CD4-positive, alpha-beta T cell treated with Interleukin-15 for 1 hour (primary cell): ENCODE measurements around the gene STX16.
"Not testable (repeated sequence)": the region's sequence is repeated elsewhere in the genome, so short reads cannot be mapped to it uniquely, and the experiment has no call there.

Experiments used
- DNase-seq: peaks from one replicate; pipeline ENCODE4 v3.0.0-alpha.2; 2020

The STX16 gene

DNA sequence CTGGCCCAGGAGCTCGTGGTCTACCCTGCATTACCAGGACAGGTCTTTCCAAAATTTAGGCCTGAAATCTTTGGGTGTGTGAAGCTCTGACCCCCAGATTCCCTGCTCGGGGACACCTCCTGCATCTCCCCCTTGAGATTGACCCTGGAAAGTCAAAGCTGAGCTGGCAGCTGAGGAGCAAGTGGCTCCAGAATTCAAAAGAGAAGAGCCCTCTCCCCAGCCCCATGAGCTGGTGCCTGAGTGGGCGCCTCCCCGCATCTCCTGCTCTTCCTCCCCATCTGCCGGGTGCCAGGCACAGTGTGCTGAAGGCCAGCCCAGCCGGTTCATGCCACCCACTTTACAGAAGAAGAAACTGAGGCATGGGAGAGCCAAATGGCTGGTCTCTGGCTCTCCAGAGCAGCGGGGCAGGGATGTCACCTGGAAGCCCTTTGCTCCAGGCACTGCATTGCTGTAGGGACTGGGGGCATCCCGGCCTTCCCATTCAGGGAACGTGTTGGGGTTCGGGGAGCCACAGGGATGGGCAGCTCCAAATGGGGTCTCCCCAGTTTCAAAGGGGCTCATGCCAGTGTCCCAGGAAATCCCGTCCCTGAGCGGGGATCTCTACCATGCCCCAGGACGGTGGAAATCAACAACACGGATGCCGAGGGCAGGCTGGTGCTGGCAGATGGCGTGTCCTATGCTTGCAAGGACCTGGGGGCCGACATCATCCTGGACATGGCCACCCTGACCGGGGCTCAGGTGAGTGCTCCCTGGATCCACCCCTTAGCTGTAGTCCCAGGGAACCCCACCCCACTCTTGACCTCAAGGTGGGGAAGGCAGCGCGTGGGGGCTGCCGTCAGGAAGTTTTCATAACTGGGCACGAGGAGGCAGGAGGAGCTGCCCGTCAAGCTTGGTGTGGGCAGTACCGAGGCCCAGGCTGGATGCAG is 62.0 kb downstream of the STX16 start:
- DNase-seq: no peak

DNA sequence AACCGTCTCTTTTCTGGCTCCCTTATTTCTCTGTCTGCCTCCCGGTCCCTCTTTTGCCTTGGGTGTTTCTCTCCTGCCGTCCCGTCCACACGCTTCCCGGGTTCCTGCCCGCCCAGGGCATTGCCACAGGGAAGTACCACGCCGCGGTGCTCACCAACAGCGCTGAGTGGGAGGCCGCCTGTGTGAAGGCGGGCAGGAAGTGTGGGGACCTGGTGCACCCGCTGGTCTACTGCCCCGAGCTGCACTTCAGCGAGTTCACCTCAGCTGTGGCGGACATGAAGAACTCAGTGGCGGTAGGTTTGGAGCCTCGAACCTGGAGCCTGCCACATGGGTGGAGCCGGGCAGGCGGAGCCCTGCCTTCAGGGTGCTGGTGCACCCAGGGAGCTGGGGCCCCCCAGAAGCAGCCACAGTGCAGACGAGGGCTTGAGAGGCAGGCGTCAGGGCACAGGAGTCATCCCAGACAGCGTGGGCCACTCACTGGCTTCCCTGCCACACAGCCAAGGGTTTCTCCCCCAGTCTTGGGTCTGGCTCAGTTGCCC is 62.8 kb downstream of the STX16 start:
- DNase-seq: no peak

DNA sequence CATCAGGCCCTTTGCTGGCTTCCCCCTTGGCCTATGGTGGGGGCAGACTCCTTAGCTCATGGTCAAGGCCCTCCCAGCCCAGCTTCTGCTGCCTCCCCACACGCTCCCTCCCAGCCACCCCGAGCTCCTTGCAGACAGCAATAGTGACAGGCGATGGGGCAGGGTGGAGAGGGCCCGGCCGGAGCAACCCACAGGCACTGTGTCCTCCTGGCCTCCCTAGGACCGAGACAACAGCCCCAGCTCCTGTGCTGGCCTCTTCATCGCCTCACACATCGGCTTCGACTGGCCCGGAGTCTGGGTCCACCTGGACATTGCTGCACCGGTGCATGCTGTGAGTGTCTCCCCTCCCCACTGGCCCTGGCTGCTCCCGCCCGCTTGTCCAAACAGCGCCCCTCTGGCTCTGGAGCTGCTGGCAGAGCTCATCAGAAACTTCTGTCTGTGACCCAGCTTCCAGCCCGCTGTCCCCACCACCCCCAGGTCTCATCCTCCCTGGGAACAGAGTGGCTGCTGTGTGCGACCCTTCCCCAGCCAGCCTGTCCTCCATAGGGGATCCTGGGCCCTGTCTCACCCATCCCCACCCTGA is 63.3 kb downstream of the STX16 start:
- no peak for DNase-seq

DNA sequence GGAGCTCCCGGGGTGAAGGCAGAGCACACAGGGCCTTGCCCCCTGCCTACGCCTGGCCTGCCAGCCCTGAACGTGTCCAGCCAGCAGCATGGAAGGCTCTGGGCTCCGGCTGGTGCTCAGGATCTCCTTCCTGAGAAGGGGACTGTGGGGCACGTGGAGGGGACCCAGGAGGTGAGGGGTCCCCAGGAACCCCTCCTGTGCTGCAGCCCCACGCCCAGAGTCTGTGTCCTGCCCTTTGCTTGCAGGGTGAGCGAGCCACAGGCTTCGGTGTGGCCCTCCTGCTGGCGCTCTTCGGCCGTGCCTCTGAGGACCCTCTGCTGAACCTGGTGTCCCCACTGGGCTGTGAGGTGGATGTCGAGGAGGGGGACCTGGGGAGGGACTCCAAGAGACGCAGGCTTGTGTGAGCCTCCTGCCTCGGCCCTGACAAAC is 63.9 kb downstream of the STX16 start:
- no peak for DNase-seq

DNA sequence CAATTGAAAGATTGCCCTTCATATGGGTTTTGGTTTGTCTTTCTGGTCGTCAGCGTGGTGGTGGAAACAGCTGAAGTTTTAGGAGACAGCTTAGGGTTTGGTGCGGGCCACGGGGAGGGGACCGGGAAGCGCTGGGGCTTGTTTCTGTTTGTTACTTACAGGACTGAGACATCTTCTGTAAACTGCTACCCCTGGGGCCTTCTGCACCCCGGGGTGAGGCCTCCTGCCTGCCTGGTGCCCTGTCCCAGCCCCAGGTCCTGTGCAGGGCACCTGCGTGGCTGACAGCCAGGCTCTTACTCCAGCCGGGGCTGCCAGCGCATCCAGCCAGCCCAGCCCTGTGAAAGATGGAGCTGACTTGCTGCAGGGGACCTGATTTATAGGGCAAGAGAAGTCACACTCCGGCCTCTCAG is 64.3 kb downstream of the STX16 start:
- no peak for DNase-seq

DNA sequence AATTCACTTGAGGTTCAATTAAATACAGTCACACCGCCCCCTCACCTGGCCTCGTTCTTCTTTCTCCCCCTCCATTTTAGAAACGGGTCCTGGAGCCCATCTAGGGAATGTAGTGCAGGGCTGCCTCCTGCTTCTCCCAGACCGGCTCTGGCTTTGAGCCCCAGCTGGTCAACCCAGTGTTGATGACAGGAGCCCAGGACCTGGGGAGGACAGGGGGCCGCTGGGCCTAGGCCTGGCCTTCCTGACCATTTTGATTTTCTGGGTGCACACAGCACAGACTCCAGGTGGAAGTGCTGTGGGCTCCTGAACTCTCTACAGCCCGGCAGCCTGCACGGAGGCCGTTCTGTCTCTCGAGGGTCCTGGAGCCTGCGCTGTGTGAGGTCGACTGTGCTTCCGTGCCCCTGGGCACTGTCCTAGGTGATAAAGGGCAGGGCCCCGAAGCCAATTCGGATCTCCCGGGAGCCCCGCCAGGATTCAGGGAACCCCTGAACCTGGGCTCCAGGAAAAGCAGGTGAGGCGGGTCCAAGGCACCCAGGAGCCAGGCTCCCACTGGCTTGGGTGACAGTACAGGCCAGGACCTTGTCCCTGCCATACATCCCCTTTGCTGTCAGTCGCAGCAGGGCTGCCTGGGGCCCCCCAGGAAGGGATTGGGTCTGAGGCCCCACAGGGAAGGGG is 64.9 kb downstream of the STX16 start:
- no peak for DNase-seq

DNA sequence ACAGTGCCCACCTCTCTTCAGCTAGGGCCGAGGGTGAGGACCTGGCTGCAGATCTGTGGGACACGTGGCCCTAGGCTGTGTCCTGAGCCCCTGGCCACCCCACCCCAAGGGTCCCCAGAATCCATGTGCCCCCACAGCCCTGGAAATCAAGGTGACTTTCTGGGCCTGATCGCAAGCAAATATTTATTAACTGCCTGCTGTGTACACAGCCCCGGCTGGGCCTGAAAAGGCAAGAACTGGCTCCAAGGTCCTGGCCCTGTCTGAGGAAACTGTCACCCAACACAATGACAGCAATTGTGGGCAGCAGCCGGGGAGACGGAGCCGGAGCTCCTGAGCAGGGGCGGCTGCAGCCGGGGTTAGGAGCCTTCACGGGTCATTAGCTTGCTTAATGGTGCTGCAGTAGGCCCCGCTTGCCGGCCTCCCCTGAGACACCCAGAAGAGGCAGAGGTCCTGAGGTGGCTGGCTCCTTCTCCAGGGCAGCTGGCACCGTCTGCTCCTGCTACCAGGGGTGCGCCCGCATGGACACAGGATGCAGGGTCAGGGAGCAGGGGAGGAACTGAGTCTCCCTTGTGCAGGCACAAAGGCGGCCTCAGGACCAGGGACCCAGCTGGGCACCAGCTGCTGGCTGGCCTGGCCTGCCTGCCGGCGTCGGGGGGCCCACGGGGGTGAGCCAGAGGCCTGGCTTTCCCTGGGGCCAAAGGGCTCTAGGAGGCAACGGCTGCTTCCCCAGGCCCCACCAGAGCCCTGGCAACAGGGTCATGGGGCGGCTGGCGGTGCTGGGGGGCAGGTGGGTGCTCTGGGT is 65.6 kb downstream of the STX16 start:
- no peak for DNase-seq

DNA sequence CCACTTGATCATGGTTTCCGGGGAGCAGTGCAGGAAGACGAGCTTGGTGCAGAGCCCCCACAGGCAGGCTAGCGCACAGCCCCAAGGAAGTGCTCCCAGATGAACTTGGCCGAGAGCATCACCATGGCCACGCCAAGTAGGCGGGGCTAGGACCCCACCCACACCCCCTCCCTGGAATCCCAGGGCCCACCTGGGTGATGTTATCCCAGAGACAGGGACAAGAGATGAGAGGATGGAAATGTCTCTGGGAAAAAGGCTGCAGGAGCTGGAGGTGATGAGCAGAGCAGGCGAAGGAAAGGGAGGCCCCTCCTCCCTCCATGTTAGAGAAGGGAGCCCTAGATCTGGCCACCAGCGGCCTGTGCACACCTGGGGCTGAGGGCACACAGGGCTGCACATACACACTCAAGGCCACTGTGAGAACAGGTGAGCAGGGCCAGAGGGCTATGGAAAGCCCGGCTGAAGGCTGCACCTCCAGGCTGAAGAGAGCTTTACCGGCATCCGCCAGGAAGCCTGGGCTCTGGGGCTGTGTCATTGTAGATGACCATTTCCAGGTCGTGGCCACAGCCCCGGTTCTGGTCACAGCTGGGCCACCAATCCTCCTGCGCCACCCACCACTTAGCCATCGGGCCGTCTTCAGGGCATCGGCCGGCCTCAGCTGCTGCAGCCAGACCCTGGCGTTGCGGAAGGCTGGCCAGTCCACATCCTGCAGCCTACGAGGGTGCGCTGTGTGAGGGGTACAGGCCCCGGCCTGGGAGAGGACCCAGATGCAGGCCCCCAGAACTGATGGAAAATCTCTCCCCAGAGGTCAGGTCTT is 66.4 kb downstream of the STX16 start:
- DNase-seq: no peak

DNA sequence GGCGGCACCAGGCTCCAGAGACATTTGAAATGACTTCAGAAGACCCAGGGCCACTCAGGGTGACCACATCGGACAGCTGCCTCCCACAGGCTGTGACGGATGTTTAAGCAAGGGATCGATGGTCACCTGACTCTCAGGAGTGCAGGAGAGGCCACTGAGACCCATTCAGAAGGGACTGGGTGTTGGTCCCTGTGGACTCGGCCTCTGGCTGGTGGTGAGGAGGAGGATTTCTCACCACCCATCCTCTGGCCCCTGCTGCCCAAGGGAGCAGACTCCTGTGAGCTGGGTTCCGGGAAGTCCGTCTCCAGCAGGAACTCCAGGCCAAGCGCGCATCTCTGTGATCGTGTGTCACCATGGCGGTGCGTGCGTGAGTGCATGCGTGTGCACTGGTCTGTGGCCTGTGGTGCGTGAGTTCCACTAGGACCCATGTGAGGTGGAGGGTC is 67.1 kb downstream of the STX16 start:
- no peak for DNase-seq

DNA sequence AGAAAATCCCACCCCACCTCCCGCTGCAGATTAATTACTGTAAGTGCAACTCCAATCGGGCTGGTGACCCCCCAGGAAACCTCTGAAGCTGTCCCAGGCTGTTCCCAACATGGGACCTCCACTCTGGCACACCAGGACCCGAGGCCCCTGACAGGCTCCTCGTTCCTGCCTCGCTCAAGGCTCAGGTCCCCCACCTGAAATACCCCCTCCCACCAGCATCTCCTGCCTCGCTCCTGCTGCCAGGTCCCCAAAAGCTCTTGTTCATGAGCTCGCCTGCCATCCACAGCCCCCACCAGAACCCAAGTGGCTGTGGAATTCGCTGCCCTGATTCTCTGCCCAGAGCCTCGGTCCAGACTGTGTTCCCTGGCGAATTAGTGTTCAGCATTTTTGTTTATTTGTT is 67.6 kb downstream of the STX16 start:
- no peak for DNase-seq

DNA sequence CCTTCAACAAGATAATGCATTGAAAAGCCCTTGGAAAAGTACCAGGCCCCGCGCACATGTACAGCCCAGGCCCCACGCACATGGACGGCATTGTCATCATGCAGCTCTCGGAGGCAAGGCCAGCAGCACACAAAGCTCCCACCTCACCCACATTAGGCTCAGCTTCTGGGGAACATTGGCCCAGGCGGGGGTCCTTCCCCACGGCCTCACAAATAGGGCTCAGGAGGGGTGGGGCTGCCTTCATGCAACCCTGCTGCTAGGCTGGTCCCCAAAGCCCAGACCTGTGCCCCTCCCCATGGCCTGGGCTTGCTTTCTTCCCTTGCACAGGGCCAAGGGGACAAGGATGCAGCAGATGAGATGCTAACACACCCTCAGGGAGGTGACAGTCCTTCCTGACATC is 68.2 kb downstream of the STX16 start:
- no peak for DNase-seq

DNA sequence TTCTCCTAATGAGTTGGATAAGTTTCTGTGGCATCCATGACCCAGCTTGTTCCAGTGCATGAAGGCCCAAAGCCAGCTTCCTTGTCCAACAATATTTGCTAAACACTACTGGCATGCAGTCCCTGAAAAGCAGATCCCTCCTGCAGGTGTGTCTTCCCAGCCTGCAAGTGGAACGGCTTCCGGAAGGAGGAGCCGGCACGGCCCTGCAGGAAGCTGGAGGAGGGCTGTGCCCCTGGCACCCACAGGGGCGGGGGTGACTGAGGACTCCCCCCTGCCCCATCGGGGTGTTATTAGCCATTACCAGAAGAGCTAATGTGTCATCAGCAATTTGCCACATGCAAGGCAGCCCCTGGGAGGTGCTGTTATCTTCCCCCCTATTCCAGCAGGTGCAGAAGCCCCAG is 68.9 kb downstream of the STX16 start:
- no peak for DNase-seq

DNA sequence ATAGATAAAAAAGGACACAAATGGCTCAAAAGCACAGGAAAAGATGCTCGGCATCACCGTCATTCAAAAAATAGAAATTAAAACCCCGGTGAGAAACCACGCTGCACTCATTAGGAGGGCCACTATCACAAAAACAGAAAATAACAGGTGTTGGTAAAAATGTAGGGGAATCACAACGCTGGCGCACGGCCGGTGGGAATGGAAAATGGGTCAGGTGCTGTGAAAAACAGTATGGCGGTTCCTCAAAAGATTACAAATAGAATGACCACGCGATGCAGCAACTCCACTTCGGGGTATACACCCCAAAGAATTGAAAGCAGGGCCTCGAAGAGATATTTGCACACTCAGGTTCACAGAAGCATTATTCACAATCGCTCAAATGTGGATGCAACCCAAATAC is 69.8 kb downstream of the STX16 start:
- DNase-seq: no peak

DNA sequence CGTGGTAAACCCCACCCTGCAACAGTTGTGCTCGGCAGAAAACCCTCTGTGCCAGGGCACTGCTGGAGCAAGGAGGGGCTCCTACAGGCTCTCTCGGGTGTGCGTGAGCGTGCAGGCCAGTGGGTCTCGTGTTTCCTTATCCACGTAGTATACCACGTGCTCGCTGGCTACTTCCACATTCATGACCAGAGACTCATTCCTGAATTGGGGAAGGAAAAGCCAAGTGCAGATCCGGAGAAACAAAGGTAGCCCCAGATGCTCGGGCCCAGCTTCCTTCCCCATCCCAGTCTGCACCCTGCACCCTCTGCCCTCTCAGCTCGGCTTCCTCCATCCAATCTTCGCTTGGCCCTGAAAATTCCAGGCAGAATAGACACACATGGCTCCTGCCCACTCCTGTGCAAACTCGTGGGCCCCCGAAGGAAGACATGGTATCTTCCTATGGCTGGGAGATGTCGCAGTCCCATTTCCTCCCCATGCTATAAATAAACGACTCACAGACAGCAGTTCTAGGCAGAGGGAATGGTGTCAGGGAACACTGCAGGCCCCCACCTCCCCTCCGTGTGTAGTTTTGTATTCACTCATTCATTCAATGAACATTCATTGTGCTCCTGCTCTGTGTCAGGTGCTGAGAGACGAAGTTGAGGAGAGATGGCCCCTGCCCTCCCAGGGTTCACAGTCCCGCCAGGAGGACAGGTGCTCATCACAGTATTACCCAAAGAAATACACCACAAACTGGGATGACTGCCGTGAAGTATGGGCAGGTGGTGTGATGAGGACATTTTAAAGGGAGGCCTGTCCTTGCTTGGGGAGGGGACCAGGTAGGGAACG is 71.1 kb downstream of the STX16 start:
- no peak for DNase-seq

DNA sequence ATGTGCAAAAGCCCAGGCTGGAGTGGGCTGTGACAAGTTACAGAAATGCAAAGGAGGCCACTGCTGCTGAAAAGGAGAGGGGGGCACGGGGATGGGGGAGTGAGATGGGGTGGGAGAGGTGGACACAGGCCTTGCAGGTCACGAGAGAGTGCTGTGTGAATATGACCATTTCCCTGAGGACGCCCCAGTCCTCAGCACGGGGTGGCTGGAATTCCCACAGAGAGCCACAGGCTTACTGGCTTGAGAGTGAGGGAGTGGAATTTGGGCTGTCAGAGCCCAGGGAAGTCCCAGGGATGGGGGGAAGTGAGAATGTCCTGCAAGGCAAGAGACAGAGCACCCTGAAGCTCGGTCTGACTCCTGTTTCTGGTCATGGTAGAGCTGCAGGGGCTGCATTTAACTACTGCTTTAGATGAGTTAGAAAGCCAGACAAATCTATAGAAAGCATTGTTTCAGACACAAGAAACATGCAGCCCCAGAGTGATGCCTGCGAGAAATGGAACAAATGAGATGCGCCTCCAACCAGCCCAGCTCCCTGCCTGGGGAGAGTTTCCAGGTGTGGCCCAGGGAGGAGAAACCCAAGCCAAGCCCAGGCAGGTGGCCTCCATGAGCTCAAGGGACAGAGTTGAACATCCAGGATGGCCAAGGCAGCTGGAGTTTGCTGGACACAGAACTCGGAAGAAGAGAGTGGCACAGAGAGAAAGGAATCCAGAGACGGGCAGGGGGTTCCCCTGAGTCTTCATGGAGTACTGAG is 72.0 kb downstream of the STX16 start:
- no peak for DNase-seq

DNA sequence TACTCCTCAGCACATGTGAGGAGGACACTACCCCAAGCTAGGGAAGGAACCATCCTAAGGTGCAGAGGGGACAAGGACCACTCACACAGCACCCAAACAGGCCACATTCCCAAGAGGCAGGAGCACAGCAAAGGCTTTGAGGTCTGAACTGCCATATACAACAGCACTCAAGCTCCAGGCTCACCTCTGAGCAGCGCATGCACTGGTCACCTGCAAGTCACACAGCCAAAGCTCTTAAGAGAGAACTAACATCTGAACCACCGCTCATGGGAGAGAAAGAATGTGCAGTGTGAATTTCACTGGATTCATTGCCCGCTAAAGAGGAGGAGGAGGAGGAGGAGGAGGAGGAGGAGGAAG is 72.5 kb downstream of the STX16 start:
- DNase-seq: no peak

DNA sequence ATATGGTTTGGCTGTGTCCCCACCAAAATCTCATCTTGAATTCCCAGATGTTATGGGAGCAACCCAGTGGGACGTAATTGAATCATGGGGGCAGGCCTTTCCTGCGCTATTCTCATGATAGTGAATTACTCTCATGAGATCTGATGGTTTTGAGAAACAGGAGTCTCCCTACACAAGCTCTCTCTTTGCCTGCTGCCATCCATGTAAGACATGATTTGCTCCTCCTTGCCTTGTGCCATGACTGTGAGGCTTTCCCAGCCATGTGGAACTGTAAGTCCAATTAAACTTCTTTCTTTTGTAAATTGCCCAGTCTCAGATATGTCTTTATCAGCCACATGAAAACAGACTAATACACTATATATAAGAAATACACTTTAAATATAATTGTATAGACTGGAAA is 75.1 kb downstream of the STX16 start:
- DNase-seq: not testable (repeated sequence)
